ENCODE data around the gene LRRC23. TPM values are rescaled to one million over a fixed set of nuclear protein-coding genes. Genes with fewer than 3 reads are reported as not detected.

LRRC23 gene
- total RNA-seq, 1 donor from 2014 or later, result 11.6 TPM

GRCh38 chr12:6957151-6957701 lies 52.6 kb downstream of the LRRC23 start:
- no peak overlapping the region for H3K4me3 ChIP-seq (ENCODE audit: low read depth, low read length)
- H3K36me3 ChIP-seq (ENCODE audit: control insufficient read depth, insufficient read depth, low read length), result peaks cover 8% of the 10 kb centered on the region
- H3K27me3 ChIP-seq (ENCODE audit: control insufficient read depth, insufficient read depth, low read length), result no peaks in the 10 kb centered on the region
- no peak for DNase-seq (ENCODE audit: low read depth)
- TF ChIP-seq CTCF (IDR thresholded peaks at IDR 0.05; ENCODE audit: insufficient read depth, low read length, severe bottlenecking), result no peak
- FAIRE-seq, result no peak

GRCh38 chr12:6957741-6958608 lies 53.4 kb downstream of the LRRC23 start:
- DNase-seq (ENCODE audit: low read depth) (no peak), FAIRE-seq (no peak)
- Histone ChIP-seq H3K36me3 (ENCODE audit: control insufficient read depth, insufficient read depth, low read length) (peaks cover 8% of the 10 kb centered on the region), H3K27me3 (ENCODE audit: control insufficient read depth, insufficient read depth, low read length) (no peaks in the 10 kb centered on the region), H3K4me3 (ENCODE audit: low read depth, low read length) (no peak overlapping the region)
- no peak for TF ChIP-seq CTCF (IDR thresholded peaks at IDR 0.05; ENCODE audit: insufficient read depth, low read length, severe bottlenecking)

GRCh38 chr12:6958609-6959057 lies 54.0 kb downstream of the LRRC23 start:
- no peaks in the 10 kb centered on the region for H3K27me3 ChIP-seq (ENCODE audit: control insufficient read depth, insufficient read depth, low read length)
- H3K4me3 ChIP-seq (ENCODE audit: low read depth, low read length), result no peak overlapping the region
- no peak for TF ChIP-seq CTCF (IDR thresholded peaks at IDR 0.05; ENCODE audit: insufficient read depth, low read length, severe bottlenecking)
- no peak for FAIRE-seq
- no peak for DNase-seq (ENCODE audit: low read depth)
- peaks cover 8% of the 10 kb centered on the region for H3K36me3 ChIP-seq (ENCODE audit: control insufficient read depth, insufficient read depth, low read length)

GRCh38 chr12:6959058-6959804 lies 54.6 kb downstream of the LRRC23 start:
- DNase-seq (ENCODE audit: low read depth) (no peak), FAIRE-seq (no peak)
- H3K4me3 ChIP-seq (ENCODE audit: low read depth, low read length), result no peak overlapping the region
- H3K36me3 ChIP-seq (ENCODE audit: control insufficient read depth, insufficient read depth, low read length), result peaks cover 10% of the 10 kb centered on the region
- no peak for TF ChIP-seq CTCF (IDR thresholded peaks at IDR 0.05; ENCODE audit: insufficient read depth, low read length, severe bottlenecking)
- H3K27me3 ChIP-seq (ENCODE audit: control insufficient read depth, insufficient read depth, low read length), result no peaks in the 10 kb centered on the region

- H3K27me3 ChIP-seq (ENCODE audit: control insufficient read depth, insufficient read depth, low read length), result no peaks in the 10 kb centered on the region
- no peak overlapping the region for H3K4me3 ChIP-seq (ENCODE audit: low read depth, low read length)
- TF ChIP-seq CTCF (IDR thresholded peaks at IDR 0.05; ENCODE audit: insufficient read depth, low read length, severe bottlenecking), result no peak
- DNase-seq (ENCODE audit: low read depth), result no peak
- peaks cover 14% of the 10 kb centered on the region for H3K36me3 ChIP-seq (ENCODE audit: control insufficient read depth, insufficient read depth, low read length)
- FAIRE-seq, result no peak
Measured at GRCh38 chr12:6959805-6960592, 55.4 kb downstream of the LRRC23 start.

Data from bronchial epithelial cell (primary cell).